NCI-H1930 (cell line): ENCODE results near the gene CTRL.

Experiments
- DNase-seq, 2 experiments: peaks; one replicate each; lab custom pipeline; 2025; lab: John Stamatoyannopoulos, UW

Gene CTRL

GRCh38 chr16:67886387-67886786 lies 45.3 kb downstream of the CTRL start:
- no peak for DNase-seq

- DNase-seq, result no peak
These were observed 45.7 kb downstream of the CTRL start for GRCh38 chr16:67885976-67886375.

DNA sequence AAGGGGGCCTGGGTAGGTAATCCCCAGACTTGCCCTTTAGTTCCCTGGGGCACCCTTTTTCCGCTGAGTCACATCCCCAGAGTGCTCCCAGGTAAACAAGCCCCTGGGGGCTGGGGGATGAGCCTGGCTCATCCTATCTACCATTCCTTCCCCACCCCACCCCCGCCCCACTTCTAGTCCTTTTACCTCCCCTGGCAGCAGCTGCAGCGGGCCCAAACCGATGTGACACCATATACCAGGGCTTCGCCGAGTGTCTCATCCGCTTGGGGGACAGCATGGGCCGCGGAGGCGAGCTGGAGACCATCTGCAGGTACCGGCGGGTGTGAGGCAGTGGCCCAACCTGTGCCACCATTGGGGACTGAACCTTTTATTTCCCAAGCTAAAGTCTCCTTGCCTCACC lies 46.1 kb downstream of the CTRL start:
- DNase-seq, result no peak

- DNase-seq, result no peak
These were observed 47.0 kb downstream of the CTRL start, which contains the start of gene NRN1L for GRCh38 chr16:67884684-67885083. Gene NRN1L, plus strand, starts transcription at chr16:67884885. Its CDS starts 19 bp downstream, at chr16:67884904.

DNA sequence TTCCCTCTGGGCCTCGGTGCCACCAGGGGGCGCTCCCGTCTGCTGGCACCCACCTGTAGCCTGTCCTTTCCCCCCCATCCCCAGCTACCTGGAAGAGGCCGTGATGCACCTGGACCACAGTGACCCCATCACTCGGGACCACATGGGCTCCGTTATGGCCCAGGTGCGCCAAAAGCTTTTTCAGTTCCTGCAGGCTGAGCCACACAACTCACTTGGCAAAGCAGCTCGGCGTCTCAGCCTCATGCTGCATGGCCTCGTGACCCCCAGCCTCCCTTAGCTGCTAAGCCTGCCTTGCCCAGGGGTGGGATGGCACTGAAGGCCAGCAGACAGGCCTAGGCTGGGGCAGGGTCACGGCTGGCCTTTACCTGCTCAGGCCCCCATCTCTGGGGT lies 47.8 kb downstream of the CTRL start:
- DNase-seq, result no peak

DNA sequence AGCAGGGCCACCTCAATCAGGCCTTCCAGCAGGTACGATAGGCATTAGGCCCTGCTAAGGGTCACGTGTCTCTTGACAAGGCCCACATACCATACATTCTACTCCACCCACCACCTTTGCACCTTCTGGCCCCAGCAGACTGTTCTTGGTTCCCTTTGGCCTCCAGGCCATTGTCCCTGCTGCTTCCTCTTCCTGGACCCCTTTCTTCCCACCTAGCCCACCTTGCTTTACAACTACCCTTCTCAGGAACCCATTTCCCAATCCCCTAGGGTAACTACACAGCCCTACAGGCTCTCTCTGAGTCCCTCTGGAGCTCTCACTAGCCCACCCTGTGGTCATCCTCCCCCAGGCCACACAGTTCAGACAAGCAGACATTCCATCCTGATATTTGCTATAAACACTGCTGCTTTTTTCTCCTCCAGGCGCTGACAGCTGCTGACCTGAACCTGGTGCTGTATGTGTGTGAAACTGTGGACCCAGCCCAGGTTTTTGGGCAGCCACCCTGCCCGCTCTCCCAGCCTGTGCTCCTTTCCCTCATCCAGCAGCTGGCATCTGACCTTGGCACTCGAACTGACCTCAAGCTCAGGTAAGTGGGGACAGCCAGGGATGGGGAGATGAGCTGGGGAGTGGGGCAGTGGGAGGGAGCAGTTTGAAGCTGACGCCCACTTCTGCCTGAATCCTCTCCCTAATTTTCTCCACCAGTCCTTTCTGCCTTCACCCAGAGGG lies 48.4 kb downstream of the CTRL start:
- no peak for DNase-seq

DNA sequence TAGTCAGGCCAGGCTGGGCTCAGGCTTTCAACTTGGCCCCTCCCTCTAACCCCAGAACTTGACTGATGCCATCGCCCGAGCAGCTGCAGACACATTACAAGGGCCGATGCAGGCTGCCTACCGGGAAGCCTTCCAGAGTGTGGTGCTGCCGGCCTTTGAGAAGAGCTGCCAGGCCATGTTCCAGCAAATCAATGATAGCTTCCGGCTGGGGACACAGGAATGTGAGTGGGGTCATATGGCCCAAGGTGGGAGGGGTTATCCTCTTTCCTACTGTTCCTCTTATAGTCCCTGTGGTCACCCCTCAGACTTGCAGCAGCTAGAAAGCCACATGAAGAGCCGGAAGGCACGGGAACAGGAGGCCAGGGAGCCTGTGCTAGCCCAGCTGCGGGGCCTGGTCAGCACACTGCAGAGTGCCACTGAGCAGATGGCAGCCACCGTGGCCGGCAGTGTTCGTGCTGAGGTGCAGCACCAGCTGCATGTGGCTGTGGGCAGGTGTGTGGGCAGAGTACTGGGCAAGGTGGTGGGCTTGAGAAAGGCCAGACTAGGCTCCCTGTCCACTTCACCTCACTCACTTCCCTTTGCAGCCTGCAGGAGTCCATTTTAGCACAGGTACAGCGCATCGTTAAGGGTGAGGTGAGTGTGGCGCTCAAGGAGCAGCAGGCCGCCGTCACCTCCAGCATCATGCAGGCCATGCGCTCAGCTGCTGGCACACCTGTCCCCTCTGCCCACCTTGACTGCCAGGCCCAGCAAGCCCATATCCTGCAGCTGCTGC lies 49.1 kb downstream of the CTRL start:
- DNase-seq, result no peak

DNA sequence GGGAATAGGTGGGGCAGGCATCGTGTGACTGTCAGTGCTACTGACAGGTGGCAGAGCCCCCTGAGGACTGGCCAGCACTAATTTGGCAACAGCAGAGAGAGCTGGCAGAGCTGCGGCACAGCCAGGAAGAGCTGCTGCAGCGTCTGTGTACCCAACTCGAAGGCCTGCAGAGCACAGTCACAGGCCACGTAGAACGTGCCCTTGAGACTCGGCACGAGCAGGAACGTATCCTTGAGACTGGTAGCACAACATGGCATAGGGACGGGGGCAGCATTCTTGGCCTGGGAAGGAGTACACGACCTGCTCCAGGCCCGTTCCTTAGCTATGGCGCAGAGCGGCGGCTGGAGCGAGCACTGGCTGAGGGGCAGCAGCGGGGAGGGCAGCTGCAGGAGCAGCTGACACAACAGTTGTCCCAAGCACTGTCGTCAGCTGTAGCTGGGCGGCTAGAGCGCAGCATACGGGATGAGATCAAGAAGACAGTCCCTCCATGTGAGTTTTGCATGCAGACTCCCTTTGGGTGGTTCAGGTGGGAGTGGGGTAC lies 50.0 kb downstream of the CTRL start:
- DNase-seq, result no peak

GRCh38 chr16:67880584-67880983 lies 51.1 kb downstream of the CTRL start:
- no peak for DNase-seq

GRCh38 chr16:67879936-67880335 lies 51.7 kb downstream of the CTRL start:
- no peak for DNase-seq
